OCI-LY7 (cell line): ENCODE data around the gene MAN1A1. TPM values are rescaled to one million over a fixed set of nuclear protein-coding genes. Genes with fewer than 3 reads are reported as not detected.

Source experiments
- BruUV-seq: library from RNA; stranded (reverse); fragments of 400-500 nt; replicated peaks from 2 replicates; lab custom pipeline; 2021; lab: Mats Ljungman, UMichigan
- CTCF ChIA-PET: fragments of 300-600 bp; sonication (Branson Sonifier 250); formaldehyde crosslinking; loops from one replicate; lab custom pipeline; 2022; ENCODE audit warnings: antibody characterized with exemption; ENCODE audit not compliant: unreplicated experiment; lab: Charles Lee
- POLR2A ChIA-PET: fragments of 300-600 bp; sonication (Branson Sonifier 250); formaldehyde crosslinking; loops from one replicate; lab custom pipeline; 2022; ENCODE audit warnings: antibody characterized with exemption; lab: Charles Lee
- DNase-seq: peaks from one replicate; pipeline ENCODE4 v3.0.0-alpha.2; 2015; ENCODE audit warnings: low spot score
- H2AFZ ChIP-seq: fragments of 200-600 bp; sonication (generic), shearing (Covaris generic); 2 replicates; pipeline ENCODE4 v1.6.1; 2014; ENCODE audit warnings: mild to moderate bottlenecking, antibody characterized with exemption, low read length, moderate library complexity
- H3K27ac ChIP-seq: fragments of 200-600 bp; sonication (generic); 2 replicates; pipeline ENCODE4 v1.5.1; 2014; ENCODE audit warnings: mixed run types, low read depth, mild to moderate bottlenecking, moderate library complexity, low read length, inconsistent platforms; ENCODE audit not compliant: poor library complexity, severe bottlenecking
- H3K36me3 ChIP-seq: fragments of 200-600 bp; sonication (generic); 2 replicates; pipeline ENCODE4 v1.6.1; 2014; ENCODE audit warnings: mild to moderate bottlenecking, antibody characterized with exemption, low read length, moderate library complexity, mixed read lengths; ENCODE audit not compliant: insufficient read depth
- H3K4me1 ChIP-seq: fragments of 200-600 bp; sonication (generic); 2 replicates; pipeline ENCODE4 v1.5.1; 2014; ENCODE audit warnings: mild to moderate bottlenecking, low read length; ENCODE audit not compliant: insufficient read depth, poor library complexity, severe bottlenecking
- H3K4me2 ChIP-seq: fragments of 200-600 bp; sonication (generic); 2 replicates; pipeline ENCODE4 v1.6.1; 2014; ENCODE audit warnings: mild to moderate bottlenecking, low read length
- H3K4me3 ChIP-seq: fragments of 200-600 bp; sonication (generic); 2 replicates; pipeline ENCODE4 v1.5.1; 2014; ENCODE audit warnings: mild to moderate bottlenecking, low read depth, low read length; ENCODE audit not compliant: poor library complexity, severe bottlenecking
- H3K79me2 ChIP-seq: fragments of 200-600 bp; sonication (generic); 2 replicates; pipeline ENCODE4 v1.6.1; 2016; ENCODE audit warnings: low read depth, mild to moderate bottlenecking, low read length, moderate library complexity, mixed read lengths; ENCODE audit not compliant: insufficient read depth
- H3K9me2 ChIP-seq: fragments of 200-600 bp; sonication (generic); 2 replicates; pipeline ENCODE4 v1.6.1; 2016; ENCODE audit warnings: mild to moderate bottlenecking, low read length, mixed read lengths; ENCODE audit not compliant: insufficient read depth
- H3K9me3 ChIP-seq: fragments of 200-600 bp; sonication (generic); 2 replicates; pipeline ENCODE4 v1.6.1; 2014; ENCODE audit warnings: mild to moderate bottlenecking, mixed run types, low read length, mixed read lengths
- H4K20me1 ChIP-seq: fragments of 200-600 bp; sonication (generic); 2 replicates; pipeline ENCODE4 v1.6.1; 2014; ENCODE audit warnings: mild to moderate bottlenecking, antibody characterized with exemption, low read length, moderate library complexity, mixed read lengths; ENCODE audit not compliant: insufficient read depth
- EZH2phosphoT487 ChIP-seq: fragments of 200-600 bp; sonication (generic); IDR thresholded peaks from 2 replicates; pipeline ENCODE4 v1.6.1; 2018; ENCODE audit warnings: low read depth, borderline replicate concordance, mild to moderate bottlenecking, mixed run types, antibody characterized with exemption, low read length, moderate library complexity, mixed read lengths
- intact Hi-C: fragments of 100-400 bp; cut with micrococcal nuclease; formaldehyde crosslinking; loops from one replicate; pipeline ENCODE4 v1.10.0; 2022; ENCODE audit not compliant: unreplicated experiment
- total RNA-seq, 2 experiments: library from RNA; depleted of rRNA in 1 of 2; stranded (reverse); fragments of >200 nt in 1 of 2; shearing (Covaris generic) in 1 of 2; gene quantifications; 2 replicates each; pipeline ENCODE4 v1.2.3, GENCODE V29; 2014 to 2022
- TF ChIP-seq, protein P1 (sequence below): fragments of 200-600 bp; sonication (generic); conservative IDR thresholded peaks from 2 replicates; pipeline ENCODE4 v1.5.1; 2014; ENCODE audit warnings: mild to moderate bottlenecking, antibody characterized with exemption, low read length, moderate library complexity, mixed read lengths

MAN1A1 gene
- total RNA-seq, 2 experiments from 2014 or later = 72.4 to 74.3 TPM

DNA sequence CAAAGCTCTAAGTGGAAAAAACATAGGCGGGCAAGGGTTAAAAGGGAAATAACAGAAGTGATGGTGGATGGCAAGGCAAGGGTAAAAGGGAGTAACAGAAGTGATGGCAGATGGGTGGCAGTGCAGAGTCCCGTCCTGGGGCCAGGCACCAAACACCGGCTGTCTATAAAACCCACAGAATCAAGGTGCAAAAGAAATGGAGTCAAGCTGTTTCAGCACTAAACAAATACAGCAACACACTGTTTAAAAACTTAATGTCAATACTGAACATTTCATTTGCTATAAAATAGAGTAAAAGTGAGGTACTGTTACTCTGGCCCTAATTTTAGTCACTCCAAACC, 87.6 kb downstream of the MAN1A1 start:
- ChIA-PET CTCF (no interaction called here), POLR2A (no interaction called here)
- no peak for DNase-seq
- intact Hi-C loops = no loop called here
- Histone ChIP-seq H3K9me2 (no peaks in the 10 kb centered on the region), H3K4me2 (no peak overlapping the region), H3K27ac (no peak overlapping the region), H3K4me3 (no peak overlapping the region), H4K20me1 (peaks cover 4% of the 10 kb centered on the region; the same call in 1 of the 2 replicates), H3K9me3 (no peaks in the 10 kb centered on the region), H3K79me2 (peaks cover 95% of the 10 kb centered on the region; the same call in 1 of the 2 replicates), H3K4me1 (no peaks in the 10 kb centered on the region), H3K36me3 (peaks cover 85% of the 10 kb centered on the region), H2AFZ (no peak overlapping the region)
- BruUV-seq = no TSS peak
- TF ChIP-seq, protein P1, sequence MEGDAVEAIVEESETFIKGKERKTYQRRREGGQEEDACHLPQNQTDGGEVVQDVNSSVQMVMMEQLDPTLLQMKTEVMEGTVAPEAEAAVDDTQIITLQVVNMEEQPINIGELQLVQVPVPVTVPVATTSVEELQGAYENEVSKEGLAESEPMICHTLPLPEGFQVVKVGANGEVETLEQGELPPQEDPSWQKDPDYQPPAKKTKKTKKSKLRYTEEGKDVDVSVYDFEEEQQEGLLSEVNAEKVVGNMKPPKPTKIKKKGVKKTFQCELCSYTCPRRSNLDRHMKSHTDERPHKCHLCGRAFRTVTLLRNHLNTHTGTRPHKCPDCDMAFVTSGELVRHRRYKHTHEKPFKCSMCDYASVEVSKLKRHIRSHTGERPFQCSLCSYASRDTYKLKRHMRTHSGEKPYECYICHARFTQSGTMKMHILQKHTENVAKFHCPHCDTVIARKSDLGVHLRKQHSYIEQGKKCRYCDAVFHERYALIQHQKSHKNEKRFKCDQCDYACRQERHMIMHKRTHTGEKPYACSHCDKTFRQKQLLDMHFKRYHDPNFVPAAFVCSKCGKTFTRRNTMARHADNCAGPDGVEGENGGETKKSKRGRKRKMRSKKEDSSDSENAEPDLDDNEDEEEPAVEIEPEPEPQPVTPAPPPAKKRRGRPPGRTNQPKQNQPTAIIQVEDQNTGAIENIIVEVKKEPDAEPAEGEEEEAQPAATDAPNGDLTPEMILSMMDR = no peak
- no peak for TF ChIP-seq EZH2phosphoT487

DNA sequence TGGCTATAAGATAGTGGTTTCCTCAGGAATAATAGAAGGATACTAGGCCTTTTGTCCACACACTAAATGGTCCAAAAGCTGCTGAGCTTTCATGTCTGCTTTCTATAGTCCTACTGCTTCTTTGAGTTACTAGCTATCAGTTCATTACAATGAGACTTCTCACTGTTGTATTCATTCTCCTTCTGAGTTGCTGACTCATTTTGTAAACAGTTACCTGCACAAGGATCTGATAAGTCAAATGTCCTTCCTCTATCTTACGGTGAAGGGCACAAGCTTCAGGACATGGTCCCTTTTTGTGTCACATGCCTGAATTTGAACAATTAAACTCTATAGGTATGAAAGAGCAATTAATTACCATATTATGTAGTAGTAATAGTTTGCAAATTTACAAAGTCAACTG, 90.5 kb downstream of the MAN1A1 start:
- BruUV-seq = no TSS peak
- Histone ChIP-seq H4K20me1 (peaks cover 4% of the 10 kb centered on the region; the same call in 1 of the 2 replicates), H3K9me2 (no peaks in the 10 kb centered on the region), H3K9me3 (no peaks in the 10 kb centered on the region), H3K36me3 (peaks cover 85% of the 10 kb centered on the region), H3K4me3 (no peak overlapping the region), H3K27ac (no peak overlapping the region), H3K4me2 (no peak overlapping the region), H3K4me1 (no peaks in the 10 kb centered on the region), H2AFZ (no peak overlapping the region), H3K79me2 (peaks cover 90% of the 10 kb centered on the region; the same call in 1 of the 2 replicates)
- CTCF ChIA-PET = no interaction called here
- DNase-seq = no peak
- TF ChIP-seq, protein P1 = no peak
- no peak for TF ChIP-seq EZH2phosphoT487
- intact Hi-C loops = no loop called here
- POLR2A ChIA-PET = interaction anchor here (0.8 kb wide), 1 partner anchor 499 kb away, joined by 3 read pairs; no protein-coding TSS in a partner anchor

DNA sequence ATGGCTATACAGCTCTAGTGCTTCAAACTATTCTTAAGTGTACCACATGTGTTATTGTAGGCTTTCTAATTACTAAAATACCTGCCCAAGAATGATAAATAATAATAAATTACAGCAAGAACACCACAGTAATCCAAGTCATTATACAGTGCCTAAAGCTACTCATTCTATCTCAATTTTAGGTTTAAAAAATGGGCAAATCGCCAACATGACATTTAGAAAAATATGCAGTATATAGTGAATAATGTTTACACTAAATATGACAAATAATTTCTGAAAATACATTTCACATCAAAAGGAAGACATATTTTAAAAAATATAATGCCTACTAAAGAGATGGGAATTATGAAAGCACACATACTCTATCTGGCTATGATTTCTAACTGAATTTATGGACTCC, 91.8 kb downstream of the MAN1A1 start:
- no TSS peak for BruUV-seq
- no peak for TF ChIP-seq EZH2phosphoT487
- TF ChIP-seq, protein P1 = no peak

More for the DNA sequence above, 91.8 kb downstream of the MAN1A1 start:
- no peak overlapping the region for H3K27ac ChIP-seq
- no peak for DNase-seq
- ChIA-PET CTCF (no interaction called here), POLR2A (interaction anchor here (0.6 kb wide), 2 partner anchors 56 to 578 kb away, joined by 3 read pairs; no protein-coding TSS in a partner anchor)
- H3K9me3 ChIP-seq = no peaks in the 10 kb centered on the region
- no peaks in the 10 kb centered on the region for H3K9me2 ChIP-seq
- H3K4me2 ChIP-seq = no peak overlapping the region
- intact Hi-C loops = no loop called here
- no peak overlapping the region for H3K4me3 ChIP-seq
- peaks cover 83% of the 10 kb centered on the region; the same call in 1 of the 2 replicates for H3K79me2 ChIP-seq
- H4K20me1 ChIP-seq = peaks cover 4% of the 10 kb centered on the region; the same call in 1 of the 2 replicates
- H3K36me3 ChIP-seq = peaks cover 86% of the 10 kb centered on the region
- H2AFZ ChIP-seq = no peak overlapping the region
- H3K4me1 ChIP-seq = no peaks in the 10 kb centered on the region
